NCI-H128 (cell line): ENCODE results near the gene SMIM36.
"Not testable (repeated sequence)": the region's sequence is repeated elsewhere in the genome, so short reads cannot be mapped to it uniquely, and the experiment has no call there.

Source experiments
- DNase-seq: peaks from one replicate; lab custom pipeline; 2025; ENCODE audit not compliant: unreplicated experiment; lab: John Stamatoyannopoulos, UW

Gene SMIM36

GRCh38 chr17:55507669-55508068 is 3.6 kb downstream of the SMIM36 start:
- DNase-seq, result not testable (repeated sequence)

GRCh38 chr17:55501626-55502025 is 9.6 kb downstream of the SMIM36 start:
- DNase-seq, result not testable (repeated sequence)

- no peak for DNase-seq
Measured at GRCh38 chr17:55500103-55500502, 11.1 kb downstream of the SMIM36 start.

- DNase-seq, result no peak
Measured at GRCh38 chr17:55496094-55496881, 15.0 kb downstream of the SMIM36 start.

GRCh38 chr17:55495239-55495638 is 16.0 kb downstream of the SMIM36 start:
- DNase-seq, result no peak

GRCh38 chr17:55492781-55493341 is 18.4 kb downstream of the SMIM36 start:
- DNase-seq, result no peak

- DNase-seq, result no peak
Measured at GRCh38 chr17:55490376-55490775, 20.9 kb downstream of the SMIM36 start.

GRCh38 chr17:55487695-55488432 is 23.4 kb downstream of the SMIM36 start:
- no peak for DNase-seq

GRCh38 chr17:55484575-55484974 is 26.7 kb downstream of the SMIM36 start:
- DNase-seq, result no peak

GRCh38 chr17:55482591-55483389 is 28.5 kb downstream of the SMIM36 start:
- DNase-seq, result no peak

GRCh38 chr17:55480631-55481315 is 30.5 kb downstream of the SMIM36 start:
- DNase-seq, result no peak

GRCh38 chr17:55479903-55480302 is 31.3 kb downstream of the SMIM36 start:
- no peak for DNase-seq

GRCh38 chr17:55478971-55479370 is 32.3 kb downstream of the SMIM36 start:
- no peak for DNase-seq

GRCh38 chr17:55466671-55467070 is 44.6 kb downstream of the SMIM36 start:
- no peak for DNase-seq

GRCh38 chr17:55465771-55466170 is 45.5 kb downstream of the SMIM36 start:
- not testable (repeated sequence) for DNase-seq

GRCh38 chr17:55463600-55463999 is 47.7 kb downstream of the SMIM36 start:
- no peak for DNase-seq

- no peak for DNase-seq
Measured at GRCh38 chr17:55462711-55463110, 48.5 kb downstream of the SMIM36 start.

GRCh38 chr17:55462234-55462633 is 49.0 kb downstream of the SMIM36 start:
- DNase-seq, result no peak

- no peak for DNase-seq
Measured at GRCh38 chr17:55458978-55459377, 52.3 kb downstream of the SMIM36 start.

- no peak for DNase-seq
Measured at GRCh38 chr17:55458287-55458900, 52.9 kb downstream of the SMIM36 start.
